ENCODE results near the gene CDHR2.

Gene CDHR2, protein sequence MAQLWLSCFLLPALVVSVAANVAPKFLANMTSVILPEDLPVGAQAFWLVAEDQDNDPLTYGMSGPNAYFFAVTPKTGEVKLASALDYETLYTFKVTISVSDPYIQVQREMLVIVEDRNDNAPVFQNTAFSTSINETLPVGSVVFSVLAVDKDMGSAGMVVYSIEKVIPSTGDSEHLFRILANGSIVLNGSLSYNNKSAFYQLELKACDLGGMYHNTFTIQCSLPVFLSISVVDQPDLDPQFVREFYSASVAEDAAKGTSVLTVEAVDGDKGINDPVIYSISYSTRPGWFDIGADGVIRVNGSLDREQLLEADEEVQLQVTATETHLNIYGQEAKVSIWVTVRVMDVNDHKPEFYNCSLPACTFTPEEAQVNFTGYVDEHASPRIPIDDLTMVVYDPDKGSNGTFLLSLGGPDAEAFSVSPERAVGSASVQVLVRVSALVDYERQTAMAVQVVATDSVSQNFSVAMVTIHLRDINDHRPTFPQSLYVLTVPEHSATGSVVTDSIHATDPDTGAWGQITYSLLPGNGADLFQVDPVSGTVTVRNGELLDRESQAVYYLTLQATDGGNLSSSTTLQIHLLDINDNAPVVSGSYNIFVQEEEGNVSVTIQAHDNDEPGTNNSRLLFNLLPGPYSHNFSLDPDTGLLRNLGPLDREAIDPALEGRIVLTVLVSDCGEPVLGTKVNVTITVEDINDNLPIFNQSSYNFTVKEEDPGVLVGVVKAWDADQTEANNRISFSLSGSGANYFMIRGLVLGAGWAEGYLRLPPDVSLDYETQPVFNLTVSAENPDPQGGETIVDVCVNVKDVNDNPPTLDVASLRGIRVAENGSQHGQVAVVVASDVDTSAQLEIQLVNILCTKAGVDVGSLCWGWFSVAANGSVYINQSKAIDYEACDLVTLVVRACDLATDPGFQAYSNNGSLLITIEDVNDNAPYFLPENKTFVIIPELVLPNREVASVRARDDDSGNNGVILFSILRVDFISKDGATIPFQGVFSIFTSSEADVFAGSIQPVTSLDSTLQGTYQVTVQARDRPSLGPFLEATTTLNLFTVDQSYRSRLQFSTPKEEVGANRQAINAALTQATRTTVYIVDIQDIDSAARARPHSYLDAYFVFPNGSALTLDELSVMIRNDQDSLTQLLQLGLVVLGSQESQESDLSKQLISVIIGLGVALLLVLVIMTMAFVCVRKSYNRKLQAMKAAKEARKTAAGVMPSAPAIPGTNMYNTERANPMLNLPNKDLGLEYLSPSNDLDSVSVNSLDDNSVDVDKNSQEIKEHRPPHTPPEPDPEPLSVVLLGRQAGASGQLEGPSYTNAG (N-terminal part only)

DNA sequence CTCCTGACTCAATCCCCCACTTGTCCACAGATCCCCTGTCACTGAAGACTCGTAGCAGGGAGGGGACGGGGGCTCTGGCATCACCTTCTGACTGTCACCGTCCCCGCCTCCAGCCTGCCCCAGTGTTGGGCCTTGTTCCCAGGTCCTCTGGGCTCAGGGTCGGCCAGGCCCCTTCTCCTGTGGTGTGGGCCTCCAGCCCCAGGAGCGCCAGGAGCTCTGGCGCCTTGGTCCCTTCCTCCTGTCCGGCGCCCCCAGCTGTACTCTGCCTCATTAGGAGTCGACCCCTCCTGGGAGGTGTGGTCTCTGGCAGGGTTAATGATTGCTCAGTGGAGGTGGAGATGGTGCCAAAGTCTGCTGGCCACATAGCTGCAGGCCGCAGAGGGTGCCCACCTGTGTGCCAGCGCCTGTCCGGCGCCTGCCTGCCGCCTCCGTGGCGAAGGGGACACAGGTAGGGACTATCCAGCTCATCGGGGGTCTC is at the start of gene CDHR2:
Gene CDHR2, plus strand, starts transcription at position 376 of the 478 bp plus-strand sequence. CDS start 16,011 bp downstream, outside the sequence.
- DNase-seq (ENCODE audit: low read depth in 2 of 2): no peak

- DNase-seq (ENCODE audit: low read depth in 2 of 2): no peak
Measured at GRCh38 chr5:176500511-176500910, 48.6 kb upstream of the CDHR2 start.

GRCh38 chr5:176501333-176501732 is 47.8 kb upstream of the CDHR2 start:
- no peak for DNase-seq (ENCODE audit: low read depth in 2 of 2)

GRCh38 chr5:176503496-176503895 is 45.6 kb upstream of the CDHR2 start:
- no peak for DNase-seq (ENCODE audit: low read depth in 2 of 2)

GRCh38 chr5:176507911-176508310 is 41.2 kb upstream of the CDHR2 start:
- DNase-seq (ENCODE audit: low read depth in 2 of 2): no peak

DNA sequence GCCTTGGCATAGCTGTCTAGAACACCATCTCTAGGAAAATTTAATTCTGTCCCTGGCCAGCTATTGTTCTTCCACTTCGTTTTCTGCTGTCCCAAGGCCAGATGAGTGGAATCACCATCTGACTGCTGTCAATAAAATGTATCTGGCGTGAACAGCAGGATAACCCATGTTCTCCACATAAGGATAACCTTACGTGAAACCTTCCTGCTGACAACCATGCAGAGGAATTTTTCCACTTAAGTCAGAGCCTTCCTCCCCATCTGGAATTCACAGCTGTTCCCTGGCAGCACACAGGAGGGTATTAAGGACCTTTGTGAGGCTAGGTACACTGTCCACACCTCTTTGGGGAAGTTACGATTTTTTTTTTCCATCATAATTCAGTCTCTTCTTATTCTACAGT is 40.5 kb upstream of the CDHR2 start:
- DNase-seq (ENCODE audit: low read depth in 2 of 2): no peak

DNA sequence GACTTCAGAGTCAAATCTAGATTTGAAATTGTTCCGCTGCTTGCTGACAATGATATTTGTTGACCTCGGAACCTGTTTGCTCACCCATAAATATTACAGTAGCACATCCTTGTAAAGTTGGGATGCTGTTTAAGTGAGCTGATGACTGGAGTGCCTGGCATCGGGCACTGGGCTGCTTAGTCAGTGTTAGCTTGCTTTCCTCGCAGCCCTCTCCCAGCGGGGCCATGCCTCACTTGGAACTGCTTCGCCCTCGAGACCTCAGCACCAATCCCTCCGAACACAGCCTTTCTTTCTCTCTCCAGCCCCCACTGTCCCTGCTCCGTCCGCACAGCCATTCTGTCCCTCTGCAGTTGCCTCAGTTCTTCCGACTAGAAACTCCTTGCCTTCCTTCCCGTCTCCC is 35.4 kb upstream of the CDHR2 start:
- DNase-seq (ENCODE audit: low read depth in 2 of 2): no peak

DNA sequence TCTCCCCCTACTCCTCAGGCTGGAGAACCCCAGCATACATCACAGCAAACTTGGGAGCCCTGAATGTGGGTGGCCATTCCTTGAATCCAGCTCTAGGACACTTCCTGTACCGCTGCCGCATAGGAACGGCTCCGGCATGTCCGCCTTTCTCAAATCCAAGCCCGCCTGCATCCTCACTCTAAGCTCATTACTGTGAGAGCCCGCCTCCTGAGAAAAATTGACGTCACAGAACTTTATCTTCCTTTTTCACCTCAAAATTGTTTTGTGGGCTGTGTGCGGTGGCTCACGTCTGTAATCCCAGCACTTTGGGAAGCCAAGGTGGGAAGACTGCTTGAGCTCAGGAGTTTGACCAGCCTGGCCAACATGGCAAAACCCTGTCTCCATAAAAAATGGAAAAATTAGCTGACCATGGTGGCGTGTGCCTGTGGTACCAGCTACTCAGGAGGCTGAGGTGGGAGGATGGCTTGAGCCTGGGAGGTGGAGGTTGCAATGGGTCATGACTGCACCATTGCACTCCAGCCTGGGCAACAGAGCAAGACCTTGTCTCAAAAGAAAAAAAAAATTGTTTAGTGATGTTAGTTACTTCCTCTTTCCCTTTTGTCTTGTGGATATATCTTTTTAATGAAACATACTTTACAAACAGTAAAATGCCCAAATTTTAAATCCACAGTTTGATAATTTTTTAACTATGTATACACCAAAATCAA is 34.7 kb upstream of the CDHR2 start:
- DNase-seq (ENCODE audit: low read depth in 2 of 2): no peak

- DNase-seq (ENCODE audit: low read depth in 2 of 2): no peak
Measured at GRCh38 chr5:176515396-176515795, 33.7 kb upstream of the CDHR2 start.

GRCh38 chr5:176517053-176517661 is 32.0 kb upstream of the CDHR2 start:
- DNase-seq (ENCODE audit: low read depth in 2 of 2): no peak

DNA sequence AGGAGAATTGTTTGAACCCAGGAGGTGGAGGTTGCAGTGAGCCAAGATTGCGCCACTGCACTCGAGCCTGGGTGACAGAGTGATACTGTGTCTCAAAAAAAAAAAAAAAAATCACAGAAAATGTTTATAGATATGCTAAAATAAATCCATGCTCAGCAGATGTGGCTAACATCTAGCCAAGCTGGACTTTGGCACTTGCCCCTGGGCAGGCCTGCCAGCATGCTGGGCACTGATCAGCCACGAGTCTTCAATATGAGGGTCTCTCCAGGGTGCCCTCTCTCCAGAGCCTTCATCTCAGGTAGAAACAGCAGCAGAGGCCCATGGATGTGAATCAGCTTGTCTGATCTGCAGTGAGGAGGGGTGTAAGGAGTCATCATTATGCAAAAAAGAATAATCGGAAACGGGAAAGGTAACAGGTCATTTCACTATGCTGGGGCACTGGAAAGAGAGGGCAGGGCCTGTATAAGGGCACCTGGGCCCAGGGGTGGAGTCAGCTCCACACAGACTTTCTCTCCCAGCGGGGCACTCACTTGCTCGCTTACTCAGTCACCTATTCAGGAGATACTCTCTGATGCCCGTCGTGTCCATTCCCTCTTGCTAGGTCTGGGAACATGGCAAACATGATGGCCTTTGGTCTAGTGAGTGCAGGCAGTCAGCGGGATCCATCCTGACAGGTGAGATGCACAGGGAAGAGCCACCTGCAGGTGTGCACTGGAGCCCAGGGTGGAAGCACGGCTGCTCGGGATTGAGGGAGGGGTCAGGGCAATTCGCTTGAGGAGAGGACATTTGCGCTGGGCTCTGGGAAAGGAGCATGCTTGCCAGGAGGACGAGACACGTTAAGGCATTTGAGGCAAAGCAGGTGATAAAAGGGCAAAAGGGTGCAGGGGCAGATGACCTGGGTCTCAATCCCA is 29.1 kb upstream of the CDHR2 start:
- DNase-seq (ENCODE audit: low read depth in 2 of 2): no peak

GRCh38 chr5:176521286-176521685 is 27.9 kb upstream of the CDHR2 start:
- no peak for DNase-seq (ENCODE audit: low read depth in 2 of 2)

GRCh38 chr5:176521699-176522263 is 27.4 kb upstream of the CDHR2 start:
- no peak for DNase-seq (ENCODE audit: low read depth in 2 of 2)

DNA sequence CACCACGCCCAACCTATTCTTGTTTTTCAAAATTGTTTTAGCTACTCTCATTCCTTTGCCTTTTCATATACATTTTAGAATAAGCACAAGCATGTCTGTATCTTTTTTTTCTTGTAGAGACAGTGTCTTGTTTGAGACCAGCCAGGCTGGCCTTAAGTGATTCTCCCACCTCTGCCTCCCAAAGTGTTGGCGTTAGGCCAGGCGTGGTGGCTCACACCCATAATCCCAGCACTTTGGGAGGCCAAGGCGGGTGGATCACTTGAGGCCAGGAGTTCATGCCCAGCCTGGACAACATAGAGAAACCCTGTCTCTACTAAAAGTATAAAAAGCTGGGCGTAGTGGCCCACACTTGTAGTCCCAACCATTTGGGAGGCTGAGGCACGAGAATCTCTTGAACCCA is 25.0 kb upstream of the CDHR2 start:
- DNase-seq (ENCODE audit: low read depth in 2 of 2): no peak

DNA sequence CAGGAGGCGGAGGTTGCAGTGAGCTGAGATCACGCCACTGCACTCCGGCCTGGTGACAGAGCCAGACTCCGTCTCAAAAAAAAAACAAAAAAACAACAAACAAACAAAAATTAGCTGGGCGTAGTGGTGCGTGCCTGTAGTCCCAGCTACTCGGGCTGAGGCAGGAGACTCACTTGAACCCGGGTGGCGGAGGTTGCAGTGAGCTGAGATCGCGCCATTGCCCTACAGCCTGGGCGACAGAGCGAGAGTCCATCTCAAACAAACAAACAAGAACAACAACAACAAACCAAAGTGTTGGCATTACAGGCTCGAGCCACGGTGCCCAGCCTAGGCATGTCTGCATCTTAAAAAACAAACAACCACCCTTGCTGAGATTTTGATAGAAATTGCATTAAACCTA is 24.2 kb upstream of the CDHR2 start:
- DNase-seq (ENCODE audit: low read depth in 2 of 2): no peak

DNA sequence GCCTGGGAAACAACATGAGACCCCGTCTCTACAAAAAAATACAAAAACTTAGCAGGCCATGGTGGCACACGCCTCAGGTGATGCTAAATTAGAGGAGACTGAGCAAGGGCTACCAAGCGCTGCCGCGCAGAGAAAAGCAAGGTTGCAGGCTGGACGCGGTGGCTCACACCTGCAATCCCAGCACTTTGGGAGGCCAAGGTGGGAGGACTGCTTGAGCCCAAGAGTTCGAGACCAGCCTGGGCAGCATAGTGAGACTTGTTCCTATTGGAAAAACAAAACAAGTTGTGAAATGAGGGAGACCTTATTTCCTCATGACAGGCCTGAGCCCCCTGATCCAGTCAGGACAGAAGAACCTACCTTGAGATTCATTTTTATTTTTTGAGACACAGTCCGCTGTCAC is 23.5 kb upstream of the CDHR2 start:
- no peak for DNase-seq (ENCODE audit: low read depth in 2 of 2)

GRCh38 chr5:176526462-176526861 is 22.7 kb upstream of the CDHR2 start:
- DNase-seq (ENCODE audit: low read depth in 2 of 2): no peak

DNA sequence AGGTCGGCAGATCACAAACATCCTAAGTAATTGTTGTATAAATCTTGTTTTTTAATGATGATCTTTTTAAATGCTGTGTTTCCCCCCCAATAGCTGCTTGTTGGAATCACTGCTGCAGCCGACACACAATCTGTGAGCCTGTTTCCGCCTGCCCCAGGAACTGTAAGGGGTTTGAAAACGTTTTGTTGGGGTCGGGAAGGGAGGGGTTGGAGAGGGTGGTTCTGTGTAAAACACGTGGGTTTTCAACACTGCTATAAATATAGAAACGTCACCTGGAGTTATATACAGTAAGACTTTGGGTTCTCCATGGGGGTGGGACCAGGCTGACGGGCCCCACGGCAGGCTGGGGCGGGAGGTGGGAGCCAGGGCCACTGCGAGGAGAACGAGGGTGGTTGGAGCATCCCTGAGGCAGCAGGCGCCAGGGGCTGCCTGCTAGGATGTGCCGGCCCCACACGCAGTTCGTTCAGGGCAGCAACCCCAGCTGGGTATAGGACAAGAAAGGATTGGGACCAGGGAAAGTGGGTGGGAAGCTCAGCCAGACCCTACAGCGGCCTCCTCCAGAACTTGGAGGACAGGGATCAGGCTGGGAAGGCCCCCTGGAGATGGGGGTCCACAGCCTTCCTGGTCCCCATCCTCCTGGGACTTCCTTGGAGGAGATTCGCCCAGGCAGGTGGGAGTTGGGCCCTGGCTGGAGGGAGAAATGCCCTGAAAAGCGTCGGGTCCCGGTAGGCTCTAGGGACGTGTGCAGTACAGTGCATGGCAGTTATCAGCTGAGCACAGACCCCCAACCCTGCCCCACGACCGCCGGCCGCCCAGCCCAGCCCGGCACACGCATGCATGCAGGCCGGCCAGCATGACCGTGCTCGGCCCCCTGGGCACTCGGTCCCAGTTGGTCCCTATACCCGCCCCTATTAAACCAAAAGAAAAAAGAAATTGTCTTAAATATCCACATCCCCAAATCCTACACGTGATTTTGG is 21.6 kb upstream of the CDHR2 start:
- DNase-seq (ENCODE audit: low read depth in 2 of 2): no peak
